Measurements from ENCODE around the gene BIN1. TPM values are rescaled to one million over a fixed set of nuclear protein-coding genes. Genes with fewer than 3 reads are reported as not detected.

BIN1 gene
- total RNA-seq, 1 donor from 2014 or later = 62.5 TPM

DNA sequence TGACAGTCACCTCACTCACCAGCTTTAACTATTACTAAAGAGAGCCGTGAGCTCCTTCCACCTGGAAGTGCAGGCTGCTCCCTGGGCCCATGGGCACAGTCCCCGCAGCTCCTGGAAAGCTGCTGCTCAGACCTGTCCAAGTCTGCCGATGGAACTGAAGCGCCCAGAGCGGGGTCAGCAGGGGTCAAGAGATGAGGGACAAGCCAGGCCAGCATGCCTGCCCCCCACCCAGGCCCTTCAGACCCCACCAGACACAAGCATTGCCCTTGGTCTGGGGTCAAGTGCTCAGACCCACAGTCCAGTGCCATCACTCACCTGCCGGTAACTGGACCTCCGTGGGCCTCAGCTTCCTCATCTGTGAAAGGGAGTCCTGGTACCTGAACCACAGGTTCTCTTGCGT lies 59.9 kb downstream of the BIN1 start:
- DNase-seq = no peak
- ChIA-PET POLR2A (no interaction called here), CTCF (no interaction called here)
- intact Hi-C loops (cut with micrococcal nuclease) = no loop called here
- ATAC-seq (ENCODE audit: low read depth) = no peak
- peaks cover 2% of the 10 kb centered on the region for H3K4me1 Mint-ChIP-seq
- peaks cover 2% of the 10 kb centered on the region for H3K9me3 Mint-ChIP-seq
- peaks cover 28% of the 10 kb centered on the region for H3K36me3 Mint-ChIP-seq (ENCODE audit: low read depth)
- no peak overlapping the region for H3K4me3 Mint-ChIP-seq
- no peaks in the 10 kb centered on the region for H3K27me3 Mint-ChIP-seq
- no peak overlapping the region for H3K27ac Mint-ChIP-seq
- TF ChIP-seq, protein P1, sequence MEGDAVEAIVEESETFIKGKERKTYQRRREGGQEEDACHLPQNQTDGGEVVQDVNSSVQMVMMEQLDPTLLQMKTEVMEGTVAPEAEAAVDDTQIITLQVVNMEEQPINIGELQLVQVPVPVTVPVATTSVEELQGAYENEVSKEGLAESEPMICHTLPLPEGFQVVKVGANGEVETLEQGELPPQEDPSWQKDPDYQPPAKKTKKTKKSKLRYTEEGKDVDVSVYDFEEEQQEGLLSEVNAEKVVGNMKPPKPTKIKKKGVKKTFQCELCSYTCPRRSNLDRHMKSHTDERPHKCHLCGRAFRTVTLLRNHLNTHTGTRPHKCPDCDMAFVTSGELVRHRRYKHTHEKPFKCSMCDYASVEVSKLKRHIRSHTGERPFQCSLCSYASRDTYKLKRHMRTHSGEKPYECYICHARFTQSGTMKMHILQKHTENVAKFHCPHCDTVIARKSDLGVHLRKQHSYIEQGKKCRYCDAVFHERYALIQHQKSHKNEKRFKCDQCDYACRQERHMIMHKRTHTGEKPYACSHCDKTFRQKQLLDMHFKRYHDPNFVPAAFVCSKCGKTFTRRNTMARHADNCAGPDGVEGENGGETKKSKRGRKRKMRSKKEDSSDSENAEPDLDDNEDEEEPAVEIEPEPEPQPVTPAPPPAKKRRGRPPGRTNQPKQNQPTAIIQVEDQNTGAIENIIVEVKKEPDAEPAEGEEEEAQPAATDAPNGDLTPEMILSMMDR (IDR thresholded peaks at IDR 0.05) = no peak

GRCh38 chr2:127046579-127046978 lies 60.4 kb downstream of the BIN1 start:
- Mint-ChIP-seq H3K27ac (no peak overlapping the region), H3K36me3 (ENCODE audit: low read depth) (peaks cover 24% of the 10 kb centered on the region), H3K27me3 (no peaks in the 10 kb centered on the region), H3K4me1 (peaks cover 2% of the 10 kb centered on the region), H3K9me3 (peaks cover 2% of the 10 kb centered on the region), H3K4me3 (no peak overlapping the region)
- ATAC-seq (ENCODE audit: low read depth) (no peak), DNase-seq (no peak)
- intact Hi-C loops (cut with micrococcal nuclease) = no loop called here
- ChIA-PET POLR2A (no interaction called here), CTCF (no interaction called here)
- TF ChIP-seq, protein P1 (IDR thresholded peaks at IDR 0.05) = no peak

DNA sequence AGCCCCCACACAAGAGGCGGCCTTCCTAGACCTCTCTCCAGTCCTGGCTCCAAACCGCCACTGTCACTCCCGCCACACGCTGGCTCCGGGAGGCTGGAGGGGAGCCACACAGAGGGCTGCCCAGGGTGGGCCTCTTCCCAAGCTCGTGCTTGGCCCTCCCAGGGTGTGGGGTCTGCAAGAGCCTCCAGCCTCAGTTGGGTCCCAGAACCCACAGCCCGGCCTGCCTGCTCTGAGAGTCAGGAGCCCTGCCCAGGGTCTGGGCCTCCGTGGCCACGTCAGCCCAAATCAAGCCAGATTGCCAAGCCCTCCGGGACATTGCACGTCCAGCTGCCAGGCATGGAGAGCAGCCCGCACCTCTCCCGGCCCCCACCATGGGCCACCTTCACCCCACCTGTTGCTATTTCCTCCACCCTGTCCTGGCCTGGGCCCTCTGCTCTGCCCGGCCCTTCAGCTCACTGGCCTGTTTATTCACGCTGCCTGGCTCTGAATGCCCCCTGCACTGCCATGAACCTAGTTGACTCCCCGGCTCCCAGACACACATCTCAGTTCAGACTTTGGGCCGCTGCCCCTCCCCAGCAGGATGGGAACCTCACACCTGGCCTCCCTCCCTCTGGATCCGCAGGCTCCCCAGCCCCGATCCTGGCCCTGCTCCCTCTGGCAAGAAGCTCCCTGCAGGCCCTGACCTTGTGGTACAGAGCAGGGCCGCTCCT lies 61.0 kb downstream of the BIN1 start:
- ChIA-PET CTCF (no interaction called here), POLR2A (no interaction called here)
- peaks cover 24% of the 10 kb centered on the region for H3K36me3 Mint-ChIP-seq (ENCODE audit: low read depth)
- no peak for ATAC-seq (ENCODE audit: low read depth)
- peaks cover 2% of the 10 kb centered on the region for H3K4me1 Mint-ChIP-seq
- H3K27me3 Mint-ChIP-seq = no peaks in the 10 kb centered on the region
- intact Hi-C loops (cut with micrococcal nuclease) = no loop called here
- H3K27ac Mint-ChIP-seq = no peak overlapping the region
- H3K9me3 Mint-ChIP-seq = peaks cover 2% of the 10 kb centered on the region
- DNase-seq = peak; percentile 12
- TF ChIP-seq, protein P1 (IDR thresholded peaks at IDR 0.05) = no peak
- no peak overlapping the region for H3K4me3 Mint-ChIP-seq

DNA sequence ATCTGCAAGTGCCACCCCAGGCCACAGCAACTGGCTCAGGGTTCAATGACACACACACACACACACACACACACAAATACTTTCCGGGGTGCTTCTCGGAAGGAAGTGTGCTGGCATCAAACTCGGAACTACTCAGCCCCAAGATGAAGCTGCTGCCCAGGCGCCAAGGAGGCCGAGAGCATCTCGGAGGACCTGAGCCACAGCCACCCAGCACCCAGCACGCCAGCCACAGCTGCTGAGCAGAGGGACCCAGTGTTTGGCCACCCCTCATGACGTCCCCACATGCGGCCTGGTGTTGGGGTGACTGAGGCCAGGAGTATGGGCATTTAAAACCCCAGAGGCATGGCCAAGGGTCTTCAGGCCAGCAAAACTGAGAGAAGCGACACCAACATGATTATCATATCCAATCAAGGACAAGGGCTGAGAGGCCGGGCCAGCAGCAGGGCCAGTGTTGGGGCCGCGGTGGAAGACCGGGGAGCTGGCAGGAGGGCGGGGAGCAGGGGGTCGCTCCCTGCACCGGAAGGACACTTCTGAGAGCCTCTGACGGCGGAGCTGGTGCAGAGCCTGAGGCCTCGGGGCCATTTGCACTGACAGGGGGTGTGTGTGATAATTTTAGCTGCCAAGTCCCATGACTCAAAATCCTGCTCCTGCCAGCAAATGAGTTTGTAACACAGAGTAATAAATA lies 61.8 kb downstream of the BIN1 start:
- H3K27me3 Mint-ChIP-seq = no peaks in the 10 kb centered on the region
- peaks cover 22% of the 10 kb centered on the region for H3K36me3 Mint-ChIP-seq (ENCODE audit: low read depth)
- DNase-seq = no peak
- peaks cover 4% of the 10 kb centered on the region for H3K4me1 Mint-ChIP-seq
- CTCF ChIA-PET = no interaction called here
- POLR2A ChIA-PET = no interaction called here
- no peak overlapping the region for H3K27ac Mint-ChIP-seq
- ATAC-seq (ENCODE audit: low read depth) = no peak
- H3K4me3 Mint-ChIP-seq = no peak overlapping the region
- H3K9me3 Mint-ChIP-seq = peaks cover 2% of the 10 kb centered on the region
- intact Hi-C loops (cut with micrococcal nuclease) = no loop called here
- TF ChIP-seq, protein P1 (IDR thresholded peaks at IDR 0.05) = no peak

GRCh38 chr2:127044165-127044718 lies 62.7 kb downstream of the BIN1 start:
- POLR2A ChIA-PET = no interaction called here
- no peaks in the 10 kb centered on the region for H3K27me3 Mint-ChIP-seq
- TF ChIP-seq, protein P1 (IDR thresholded peaks at IDR 0.05) = no peak
- peaks cover 20% of the 10 kb centered on the region for H3K36me3 Mint-ChIP-seq (ENCODE audit: low read depth)
- no peak overlapping the region for H3K27ac Mint-ChIP-seq
- intact Hi-C loops (cut with micrococcal nuclease) = no loop called here
- CTCF ChIA-PET = no interaction called here
- H3K9me3 Mint-ChIP-seq = peaks cover 2% of the 10 kb centered on the region
- no peak overlapping the region for H3K4me3 Mint-ChIP-seq
- no peak for ATAC-seq (ENCODE audit: low read depth)
- no peak for DNase-seq
- peaks cover 10% of the 10 kb centered on the region for H3K4me1 Mint-ChIP-seq

Data from activated B cell treated with CpG ODN at 0.5 μM for 24 hours (primary cell).